Mesenteric fat pad (tissue), 1 donor: ENCODE results near the gene ZNF443. TPM values are rescaled to one million over a fixed set of nuclear protein-coding genes. Genes with fewer than 3 reads are reported as not detected.
"Not testable (repeated sequence)": the region's sequence is repeated elsewhere in the genome, so short reads cannot be mapped to it uniquely, and the experiment has no call there.

Source experiments
- DNase-seq: peaks from one replicate; pipeline ENCODE4 v3.0.0-alpha.2; 2020; ENCODE audit warnings: low spot score
- total RNA-seq: library from RNA; stranded (reverse); fragmentation: NEBNext Ultra II Directional; extraction: Animal tissue kit (Norgen Biotek cat#: 25700); gene quantifications from one replicate; pipeline ENCODE4 v1.2.1, GENCODE V29; 2021
- donor health status: DM: yes; HTN: yes; CAD: no.

ZNF443 gene
- total RNA-seq, 1 donor from 2014 or later: 2.0 TPM

- no peak for DNase-seq
These were observed 15.5 kb downstream of the ZNF443 start for GRCh38 chr19:12425236-12425887.

- not testable (repeated sequence) for DNase-seq
These were observed 23.5 kb downstream of the ZNF443 start for GRCh38 chr19:12417273-12417672.

- DNase-seq: no peak
These were observed 28.9 kb downstream of the ZNF443 start for GRCh38 chr19:12411893-12412292.

- DNase-seq: peak; percentile 97
These were observed 40.0 kb downstream of the ZNF443 start, which contains the start of gene ZNF799 for GRCh38 chr19:12400633-12401502. TSS of gene ZNF799 (minus strand) at chr19:12401271. CDS start at chr19:12401070, 201 bp downstream.

GRCh38 chr19:12399901-12400632 lies 40.8 kb downstream of the ZNF443 start:
- DNase-seq: not testable (repeated sequence)

GRCh38 chr19:12391148-12391547 lies 49.7 kb downstream of the ZNF443 start:
- DNase-seq: not testable (repeated sequence)

- DNase-seq: not testable (repeated sequence)
These were observed 54.5 kb downstream of the ZNF443 start for GRCh38 chr19:12386365-12386764.

GRCh38 chr19:12380444-12380737 lies 60.4 kb downstream of the ZNF443 start:
- no peak for DNase-seq

- no peak for DNase-seq
These were observed 60.9 kb downstream of the ZNF443 start for GRCh38 chr19:12379732-12380443.

Other genes starting within 250 kb of the ZNF443 start
- gene ZNF44, start 146.1 kb downstream of the ZNF443 start, total RNA-seq: 10.5 TPM
- gene ZNF563, start 107.4 kb downstream of the ZNF443 start, total RNA-seq: 2.0 TPM
- gene ZNF442, start 75.3 kb downstream of the ZNF443 start, total RNA-seq: 3.3 TPM
- gene ZNF799, start 39.8 kb downstream of the ZNF443 start, total RNA-seq: 3.3 TPM
- gene ZNF709, start 43.8 kb upstream of the ZNF443 start, total RNA-seq: 2.3 TPM
- gene ZNF564, start 110.5 kb upstream of the ZNF443 start, total RNA-seq: 7.9 TPM
- 4.6 TPM for gene ZNF490, start 169.8 kb upstream of the ZNF443 start, total RNA-seq
- gene ZNF791, start 169.9 kb upstream of the ZNF443 start, total RNA-seq: 24.1 TPM
- 106 TPM for gene MAN2B1, start 225.7 kb upstream of the ZNF443 start, total RNA-seq
- gene WDR83, start 225.8 kb upstream of the ZNF443 start, total RNA-seq: 7.2 TPM
- gene DHPS, start 240.9 kb upstream of the ZNF443 start, total RNA-seq: 46.3 TPM
- not detected for gene GNG14, start 247.0 kb upstream of the ZNF443 start, total RNA-seq